HG03520 (cell line): Measurements from ENCODE around the gene TCEANC2.
"Not testable (repeated sequence)": the region's sequence is repeated elsewhere in the genome, so short reads cannot be mapped to it uniquely, and the experiment has no call there.

Experiments used
- ATAC-seq: cut with Tn5 transposase; IDR thresholded peaks from one replicate; pipeline ENCODE4 v1.9.1; 2021; ENCODE audit warnings: mild to moderate bottlenecking, moderate library complexity; ENCODE audit not compliant: unreplicated experiment

Gene TCEANC2

GRCh38 chr1:54084794-54085193, 31.4 kb downstream of the TCEANC2 start:
- ATAC-seq: no peak

- ATAC-seq: no peak
Measured at GRCh38 chr1:54086754-54087153, 33.3 kb downstream of the TCEANC2 start.

GRCh38 chr1:54088385-54088784, 35.0 kb downstream of the TCEANC2 start:
- ATAC-seq: no peak

- no peak for ATAC-seq
Measured at GRCh38 chr1:54091666-54092065, 38.3 kb downstream of the TCEANC2 start.

GRCh38 chr1:54094001-54094729, 40.8 kb downstream of the TCEANC2 start:
- no peak for ATAC-seq

- not testable (repeated sequence) for ATAC-seq
Measured at GRCh38 chr1:54094730-54095105, 41.3 kb downstream of the TCEANC2 start.

- ATAC-seq: no peak
Measured at GRCh38 chr1:54095546-54096226, 42.3 kb downstream of the TCEANC2 start.

GRCh38 chr1:54096227-54096876, 42.9 kb downstream of the TCEANC2 start:
- ATAC-seq: no peak

GRCh38 chr1:54096877-54097240, 43.5 kb downstream of the TCEANC2 start:
- no peak for ATAC-seq

- ATAC-seq: no peak
Measured at GRCh38 chr1:54099061-54099610, 45.7 kb downstream of the TCEANC2 start.

GRCh38 chr1:54100500-54100899, 47.1 kb downstream of the TCEANC2 start:
- ATAC-seq: no peak

GRCh38 chr1:54103414-54103813, 50.0 kb downstream of the TCEANC2 start:
- ATAC-seq: no peak

GRCh38 chr1:54104613-54105012, 51.2 kb downstream of the TCEANC2 start:
- ATAC-seq: not testable (repeated sequence)

- ATAC-seq: no peak
Measured at GRCh38 chr1:54105080-54105479, 51.7 kb downstream of the TCEANC2 start.

- no peak for ATAC-seq
Measured at GRCh38 chr1:54105736-54106269, 52.4 kb downstream of the TCEANC2 start.

- ATAC-seq: no peak
Measured at GRCh38 chr1:54107131-54107530, 53.7 kb downstream of the TCEANC2 start.

GRCh38 chr1:54108156-54108555, 54.7 kb downstream of the TCEANC2 start:
- no peak for ATAC-seq

GRCh38 chr1:54109129-54110090, 56.0 kb downstream of the TCEANC2 start:
- no peak for ATAC-seq

- ATAC-seq: no peak
Measured at GRCh38 chr1:54110996-54111395, 57.6 kb downstream of the TCEANC2 start.

GRCh38 chr1:54111624-54112023, 58.2 kb downstream of the TCEANC2 start:
- no peak for ATAC-seq
